ENCODE results near the gene FSTL5.

FSTL5 gene

GRCh38 chr4:162102713-162103112, 61.1 kb downstream of the FSTL5 start:
- DNase-seq = no peak

- DNase-seq = no peak
Observed at GRCh38 chr4:162101337-162101736, 62.5 kb downstream of the FSTL5 start.

DNA sequence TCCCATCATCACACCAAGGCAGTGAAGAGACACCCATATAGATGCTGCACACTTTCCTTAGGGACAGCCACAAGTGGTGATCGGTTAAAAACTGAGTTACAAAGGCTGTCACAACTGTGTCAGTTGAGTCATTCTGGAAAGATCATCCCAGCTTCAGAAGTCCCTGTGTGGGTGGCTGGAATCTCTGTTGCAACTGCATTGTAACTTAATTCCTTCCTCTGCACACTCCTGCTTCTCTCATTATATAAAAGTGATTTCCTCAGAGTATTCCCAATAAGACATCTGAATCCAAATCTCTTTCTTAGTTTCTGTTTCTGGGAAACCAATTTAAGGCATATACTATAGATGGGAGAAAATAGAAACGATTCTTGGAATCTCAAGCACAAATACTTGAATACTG, 88.1 kb downstream of the FSTL5 start:
- DNase-seq = no peak

GRCh38 chr4:162061214-162061613, 102.6 kb downstream of the FSTL5 start:
- DNase-seq = no peak

- no peak for DNase-seq
Observed at GRCh38 chr4:162059656-162060055, 104.1 kb downstream of the FSTL5 start.

- DNase-seq = no peak
Observed at GRCh38 chr4:162056990-162057389, 106.8 kb downstream of the FSTL5 start.

DNA sequence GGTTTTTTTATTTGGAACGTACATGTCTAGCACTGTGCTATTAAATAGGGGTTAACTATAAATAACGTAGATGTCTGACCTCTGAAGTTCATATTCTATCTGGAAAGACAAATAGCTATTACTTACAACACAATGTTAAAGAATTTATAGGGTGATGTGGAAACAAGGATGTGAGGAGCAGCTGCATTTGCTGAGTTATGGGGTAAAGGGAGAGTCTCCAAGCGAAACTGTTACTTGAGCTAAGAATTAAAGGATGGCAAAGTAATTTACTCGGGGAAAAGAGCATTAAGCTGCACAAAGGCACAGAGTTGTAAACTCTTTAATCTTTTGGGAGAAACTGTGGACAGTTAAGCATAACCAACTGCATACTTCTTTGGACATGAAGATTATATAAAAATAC, 117.7 kb downstream of the FSTL5 start:
- DNase-seq = no peak

- DNase-seq = no peak
Observed at GRCh38 chr4:162038112-162038511, 125.7 kb downstream of the FSTL5 start.

- no peak for DNase-seq
Observed at GRCh38 chr4:162017863-162018262, 145.9 kb downstream of the FSTL5 start.

DNA sequence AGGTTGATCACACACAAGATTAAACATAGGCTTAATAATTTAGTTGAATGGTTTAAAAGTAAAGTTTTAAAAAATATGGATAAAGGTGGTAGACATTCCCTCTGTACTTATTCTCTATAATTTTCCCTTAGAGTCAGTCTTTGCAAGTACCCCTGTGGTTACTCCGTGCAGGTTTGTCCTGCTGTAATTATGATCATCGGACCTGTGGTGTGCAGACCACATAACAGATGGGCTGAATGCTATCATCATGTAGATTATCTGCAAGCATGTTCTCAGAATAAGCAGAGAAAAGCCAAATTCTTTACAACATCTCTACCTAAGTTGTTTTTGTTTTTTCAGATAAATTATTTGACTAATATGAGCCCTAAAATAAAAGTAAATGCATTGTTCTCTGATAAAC, 146.8 kb downstream of the FSTL5 start:
- DNase-seq = no peak

DNA sequence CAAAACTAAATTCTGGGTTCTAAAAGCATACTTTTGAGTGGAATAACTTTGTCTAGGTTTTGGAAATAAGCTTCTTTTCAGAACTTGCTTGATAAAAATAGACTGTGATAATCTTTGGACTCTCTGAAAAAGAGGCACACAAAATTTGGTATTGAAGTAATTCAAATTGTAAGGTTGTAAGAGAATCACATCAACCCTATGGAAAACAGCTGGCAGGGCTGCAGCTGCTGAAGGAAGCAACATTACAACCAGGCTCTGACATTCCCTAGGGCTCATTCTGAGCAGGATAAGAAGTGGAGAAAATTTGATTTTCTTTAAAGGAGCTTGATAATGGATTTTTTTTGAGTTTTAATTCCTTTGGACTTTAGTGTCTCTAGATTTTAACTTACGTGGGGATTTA, 147.6 kb downstream of the FSTL5 start:
- no peak for DNase-seq

- no peak for DNase-seq
Observed at GRCh38 chr4:162015090-162015489, 148.7 kb downstream of the FSTL5 start.

DNA sequence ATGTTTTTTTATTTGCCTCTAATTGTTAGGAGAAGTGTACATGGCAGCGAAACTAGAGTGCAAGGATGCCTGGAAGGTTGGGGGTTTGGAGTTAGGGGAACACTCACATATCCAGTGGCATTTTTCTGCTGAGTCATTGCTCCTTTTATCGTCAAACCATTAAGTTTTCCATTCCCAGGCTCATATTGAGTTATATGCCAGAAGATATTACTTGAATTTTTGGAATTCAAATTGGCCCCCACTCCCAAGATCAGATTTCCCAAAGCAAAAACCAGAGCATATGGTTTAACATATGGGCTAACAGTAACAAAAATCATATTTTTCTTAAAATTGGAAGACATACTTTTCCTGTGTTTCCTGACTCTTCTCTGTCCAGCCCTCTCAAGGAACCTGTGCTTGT, 152.7 kb downstream of the FSTL5 start:
- no peak for DNase-seq

DNA sequence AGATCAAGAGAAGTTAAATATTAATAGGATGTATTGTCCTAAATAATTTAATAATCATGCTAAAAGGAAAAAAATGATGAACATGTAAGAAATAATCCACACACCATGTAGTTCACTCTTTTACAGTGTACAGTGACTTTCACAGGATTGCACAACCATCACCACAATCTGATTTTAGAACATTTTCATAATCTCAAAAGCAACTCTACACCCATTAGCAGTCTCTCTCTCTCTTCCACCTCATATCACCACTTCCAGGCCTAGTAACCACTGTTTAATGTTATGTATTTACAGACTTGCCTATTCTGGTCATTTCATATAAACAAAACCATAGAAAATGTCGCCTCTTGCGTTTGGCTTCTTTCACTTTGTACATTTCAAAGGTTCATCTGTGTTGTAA, 153.4 kb downstream of the FSTL5 start:
- no peak for DNase-seq

DNA sequence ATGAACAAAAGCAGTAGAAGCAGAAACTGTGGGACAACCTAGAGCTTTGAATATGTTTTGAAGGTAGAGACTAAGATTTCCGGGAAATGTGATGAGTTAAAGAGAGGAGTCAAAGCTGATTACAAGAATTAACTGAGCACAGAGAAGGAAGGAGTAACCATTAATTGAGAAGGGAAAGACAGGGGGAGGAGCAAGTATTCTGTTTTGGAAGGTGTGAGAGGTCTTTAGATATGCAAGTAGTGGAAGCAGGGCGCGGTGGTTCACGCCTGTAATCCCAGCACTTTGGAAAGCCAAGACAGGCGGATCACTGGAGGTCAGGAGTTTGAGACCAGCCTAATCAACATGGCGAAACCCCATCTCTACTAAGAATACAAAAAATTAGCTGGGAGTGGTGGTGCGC, 171.5 kb downstream of the FSTL5 start:
- no peak for DNase-seq

GRCh38 chr4:161991811-161992210, 172.0 kb downstream of the FSTL5 start:
- no peak for DNase-seq

GRCh38 chr4:161990721-161991120, 173.1 kb downstream of the FSTL5 start:
- DNase-seq = no peak

DNA sequence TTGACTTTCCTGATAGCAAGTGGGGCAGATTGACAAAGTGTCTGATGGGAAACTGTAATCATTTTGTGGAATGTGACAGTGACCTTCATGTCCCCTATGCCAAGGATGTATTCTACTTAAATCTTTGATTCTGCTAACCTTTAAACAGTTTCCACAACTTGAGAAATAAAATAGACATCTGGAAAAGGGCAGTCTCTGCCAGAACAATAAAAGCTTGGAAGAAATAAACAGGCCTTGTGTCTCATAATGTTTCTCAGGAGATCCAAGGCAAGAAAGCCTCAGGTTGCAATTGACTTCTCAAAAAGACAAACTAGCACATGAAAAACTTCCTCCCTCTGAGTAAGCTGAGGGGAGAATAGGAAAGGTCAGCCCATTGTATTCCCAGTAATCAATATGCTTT, 174.9 kb downstream of the FSTL5 start:
- DNase-seq = no peak

GRCh38 chr4:161987611-161988010, 176.2 kb downstream of the FSTL5 start:
- DNase-seq = no peak

GRCh38 chr4:161952382-161952781, 211.4 kb downstream of the FSTL5 start:
- DNase-seq = no peak

GRCh38 chr4:161949946-161950725, 213.7 kb downstream of the FSTL5 start:
- no peak for DNase-seq

- DNase-seq = no peak
Observed at GRCh38 chr4:161948026-161948770, 215.6 kb downstream of the FSTL5 start.

- no peak for DNase-seq
Observed at GRCh38 chr4:161937596-161937995, 226.2 kb downstream of the FSTL5 start.
